Kidney (tissue), 22 donors: ENCODE measurements around the gene CXCL17. TPM values are rescaled to one million over a fixed set of nuclear protein-coding genes. Genes with fewer than 3 reads are reported as not detected.

Experiments
- DNase-seq, 5 donors: peaks; one replicate each; pipeline ENCODE4 v3.0.0-alpha.2; 2013 to 2020
- FAIRE-seq: peaks from 2 replicates; lab custom pipeline; 2012; peaks lifted over from hg19 to GRCh38; lab: Jason Lieb, UNC
- H3K27ac ChIP-seq, 2 donors: one replicate each; pipeline ENCODE4 v1.7.0; 2013; ENCODE audit warnings: low read depth in 2 of 2, low read length in 2 of 2, inconsistent platforms in 1 of 2
- H3K27me3 ChIP-seq: one replicate; pipeline ENCODE4 v1.7.1; 2013; ENCODE audit warnings: low read length, inconsistent platforms; ENCODE audit not compliant: control insufficient read depth, insufficient read depth
- H3K36me3 ChIP-seq, 3 donors: one replicate each; pipeline versions ENCODE4 v1.7.0 to v1.7.1; 2013; ENCODE audit warnings: low read length in 3 of 3, control low read depth in 1 of 3, inconsistent platforms in 1 of 3; ENCODE audit not compliant: insufficient read depth in 3 of 3, control insufficient read depth in 2 of 3
- H3K4me1 ChIP-seq, 3 donors: one replicate each; pipeline versions ENCODE4 v1.7.0 to v1.7.1; 2013; ENCODE audit warnings: low read length in 3 of 3, inconsistent platforms in 1 of 3, low read depth in 1 of 3; ENCODE audit not compliant: control insufficient read depth in 2 of 3, insufficient read depth in 2 of 3
- H3K4me3 ChIP-seq, 3 donors: one replicate each; pipeline versions ENCODE4 v1.7.0 to v1.8.1; 2013; ENCODE audit warnings: low read length in 3 of 3, control low read depth in 1 of 3, inconsistent platforms in 1 of 3
- H3K9ac ChIP-seq, 3 donors: one replicate each; pipeline versions ENCODE4 v1.7.0 to v1.7.1; 2013; ENCODE audit warnings: low read length in 3 of 3, control low read depth in 1 of 3, inconsistent platforms in 1 of 3
- H3K9me3 ChIP-seq, 3 donors: one replicate each; pipeline versions ENCODE4 v1.7.0 to v1.7.1; 2013; ENCODE audit warnings: low read length in 3 of 3, control low read depth in 1 of 3, inconsistent platforms in 1 of 3; ENCODE audit not compliant: control insufficient read depth in 2 of 3, insufficient read depth in 1 of 3
- CTCF ChIP-seq: IDR thresholded peaks from 3 replicates; pipeline ENCODE4 v1.5.1; 2012; ENCODE audit warnings: mild to moderate bottlenecking, moderate library complexity, borderline replicate concordance; ENCODE audit not compliant: insufficient read depth; ENCODE audit errors: extremely low read depth
- intact Hi-C: fragments of 100-400 bp; cut with DNase I; formaldehyde crosslinking; loops from one replicate; pipeline ENCODE4 v1.11.1; 2022
- long read RNA-seq, 10 donors: library from polyadenylated mRNA in 1 of 10; unstranded in 1 of 10; transcript quantifications; one replicate each; pipeline ENCODE4 v2.0.0 and lab custom pipeline, GENCODE V29; 2021 to 2026
- polyA plus RNA-seq: library from polyadenylated mRNA; stranded (reverse); fragments of 350-450 nt; fragmentation: Illumina TruSeq; extraction: RNeasy Lipid Tissue Mini Kit (QIAGEN cat#74804); gene quantifications from one replicate; pipeline ENCODE4 v1.2.3, GENCODE V29; 2014; ENCODE audit warnings: low read depth, low replicate concordance; ENCODE audit not compliant: insufficient read depth
- total RNA-seq: library from RNA; stranded (reverse); fragmentation: NEBNext Ultra II Directional; extraction: Animal tissue kit (Norgen Biotek cat#: 25700); gene quantifications from one replicate; pipeline ENCODE4 v1.2.1, GENCODE V29; 2021
- donor health status: control.
- donor health status: control.
- donor health status: control.
- donor health status: control.
- donor health status: control.
- donor health status: DM: yes; HTN: yes; CAD: no.
- donor health status: Normal renal cell carcinoma (clear cell type).

The CXCL17 gene
- total RNA-seq = not detected
- polyA plus RNA-seq = not detected
- long read RNA-seq, donor 1 = 0 reads
- long read RNA-seq, donor 2 = 0 reads
- long read RNA-seq, donor 3 = 0 reads
- long read RNA-seq, donor 4 = 0 reads
- long read RNA-seq, donor 5 = 0 reads
- long read RNA-seq, donor 6 = 0 reads
- long read RNA-seq, donor 7 = 0 reads
- long read RNA-seq, donor 8, partial matches to known transcripts = 0 of 1 reads
- long read RNA-seq, donor 8, other reads (novel, unspliced or antisense) = 0 of 1 reads
- long read RNA-seq, donor 9, partial matches to known transcripts = 0 of 1 reads
- long read RNA-seq, donor 9, other reads (novel, unspliced or antisense) = 0 of 1 reads
- long read RNA-seq, donor 10 = 0 reads

- no peak within 1 kb of the TSS for H3K9ac ChIP-seq
- no peak within 1 kb of the TSS for H3K4me3 ChIP-seq
- H3K4me1 ChIP-seq = no peaks in the 10 kb centered on the region
- no peaks in the 10 kb centered on the region for H3K27me3 ChIP-seq
- FAIRE-seq (no peak), DNase-seq (no peak)
- H3K27ac ChIP-seq = no peak within 1 kb of the TSS
- H3K36me3 ChIP-seq = no peaks in the 10 kb centered on the region
- no peak for TF ChIP-seq CTCF
- intact Hi-C loops = loop anchor here (10.0 kb wide), 1 partner anchor 92 kb away; no protein-coding TSS in a partner anchor
- H3K9me3 ChIP-seq = no peaks in the 10 kb centered on the region
Observed at GRCh38 chr19:42442833-42443232, at the start of gene CXCL17. Gene CXCL17, minus strand, starts transcription at chr19:42442946. Its CDS starts 114 bp downstream, at chr19:42442832.

- no peak for DNase-seq
- no peaks in the 10 kb centered on the region for H3K36me3 ChIP-seq
- no peak overlapping the region for H3K9ac ChIP-seq
- no peak overlapping the region for H3K4me3 ChIP-seq
- no peak for FAIRE-seq
- no peak overlapping the region for H3K27ac ChIP-seq
- intact Hi-C loops = no loop called here
- H3K27me3 ChIP-seq = no peaks in the 10 kb centered on the region
- TF ChIP-seq CTCF = no peak
- H3K9me3 ChIP-seq = no peaks in the 10 kb centered on the region
- H3K4me1 ChIP-seq = no peaks in the 10 kb centered on the region
Observed at GRCh38 chr19:42488783-42489521, 46.2 kb upstream of the CXCL17 start.

- DNase-seq = no peak
Observed at GRCh38 chr19:42487798-42488178, 45.0 kb upstream of the CXCL17 start.

More at GRCh38 chr19:42487798-42488178, 45.0 kb upstream of the CXCL17 start:
- Histone ChIP-seq H3K4me1 (no peaks in the 10 kb centered on the region), H3K36me3 (no peaks in the 10 kb centered on the region), H3K9ac (no peak overlapping the region), H3K27ac (no peak overlapping the region), H3K9me3 (no peaks in the 10 kb centered on the region), H3K27me3 (no peaks in the 10 kb centered on the region), H3K4me3 (no peak overlapping the region)
- no peak for TF ChIP-seq CTCF
- intact Hi-C loops = no loop called here
- FAIRE-seq = no peak
